Right atrium auricular region (tissue), 2 donors: Measurements from ENCODE around the gene GAL3ST1. TPM values are rescaled to one million over a fixed set of nuclear protein-coding genes. Genes with fewer than 3 reads are reported as not detected.
"Not testable (repeated sequence)": the region's sequence is repeated elsewhere in the genome, so short reads cannot be mapped to it uniquely, and the experiment has no call there.

ENCODE experiments used
- DNase-seq: peaks from one replicate; pipeline ENCODE4 v3.0.0-alpha.2; 2019; ENCODE audit warnings: low spot score
- H3K27ac ChIP-seq, 2 donors: fragments of 200-600 bp; sonication (generic); 1 replicate in 1 of 2; 2 replicates in 1 of 2; pipeline ENCODE4 v1.5.1; 2016 to 2019
- H3K27me3 ChIP-seq, 2 donors: fragments of 200-600 bp; sonication (generic); one replicate each; pipeline versions ENCODE4 v1.5.1 to v1.6.0; 2017 to 2019
- H3K36me3 ChIP-seq: fragments of 200-600 bp; sonication (generic); one replicate; pipeline ENCODE4 v1.5.1; 2016
- H3K4me1 ChIP-seq, 2 donors: fragments of 200-600 bp; sonication (generic); one replicate each; pipeline versions ENCODE4 v1.5.1 to v1.6.0; 2017 to 2019
- H3K4me3 ChIP-seq, 2 donors: fragments of 200-600 bp; sonication (generic); 1 replicate in 1 of 2; 2 replicates in 1 of 2; pipeline ENCODE4 v1.5.1; 2017 to 2019; ENCODE audit warnings: mild to moderate bottlenecking in 1 of 2, moderate library complexity in 1 of 2
- H3K9me3 ChIP-seq, 2 donors: fragments of 200-600 bp; sonication (generic); one replicate each; pipeline ENCODE4 v1.5.1; 2019
- total RNA-seq, 2 donors: library from RNA; depleted of rRNA; stranded (reverse); fragments of >200 nt; gene quantifications; one replicate each; pipeline ENCODE4 v1.1.0, GENCODE V29; 2016
- TF ChIP-seq, protein P1 (sequence below), 2 donors: fragments of 200-600 bp; sonication (generic); IDR thresholded peaks; one replicate each; pipeline ENCODE4 v1.5.1; 2019; ENCODE audit warnings: antibody characterized with exemption in 2 of 2

Gene GAL3ST1
- total RNA-seq, 2 donors from 2014 or later: 0.33 to 1.7 TPM

- peaks cover 0 to 12% of the 10 kb centered on the region in 2 donors for H3K4me1 ChIP-seq
- peaks cover 0 to 11% of the 10 kb centered on the region in 2 donors for H3K27me3 ChIP-seq
- H3K27ac ChIP-seq: no peak overlapping the region
- peak overlapping the region; percentile 5 to 46 for H3K4me3 ChIP-seq
- TF ChIP-seq, protein P1, sequence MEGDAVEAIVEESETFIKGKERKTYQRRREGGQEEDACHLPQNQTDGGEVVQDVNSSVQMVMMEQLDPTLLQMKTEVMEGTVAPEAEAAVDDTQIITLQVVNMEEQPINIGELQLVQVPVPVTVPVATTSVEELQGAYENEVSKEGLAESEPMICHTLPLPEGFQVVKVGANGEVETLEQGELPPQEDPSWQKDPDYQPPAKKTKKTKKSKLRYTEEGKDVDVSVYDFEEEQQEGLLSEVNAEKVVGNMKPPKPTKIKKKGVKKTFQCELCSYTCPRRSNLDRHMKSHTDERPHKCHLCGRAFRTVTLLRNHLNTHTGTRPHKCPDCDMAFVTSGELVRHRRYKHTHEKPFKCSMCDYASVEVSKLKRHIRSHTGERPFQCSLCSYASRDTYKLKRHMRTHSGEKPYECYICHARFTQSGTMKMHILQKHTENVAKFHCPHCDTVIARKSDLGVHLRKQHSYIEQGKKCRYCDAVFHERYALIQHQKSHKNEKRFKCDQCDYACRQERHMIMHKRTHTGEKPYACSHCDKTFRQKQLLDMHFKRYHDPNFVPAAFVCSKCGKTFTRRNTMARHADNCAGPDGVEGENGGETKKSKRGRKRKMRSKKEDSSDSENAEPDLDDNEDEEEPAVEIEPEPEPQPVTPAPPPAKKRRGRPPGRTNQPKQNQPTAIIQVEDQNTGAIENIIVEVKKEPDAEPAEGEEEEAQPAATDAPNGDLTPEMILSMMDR (IDR thresholded peaks at IDR 0.05): no peak
- H3K36me3 ChIP-seq: no peaks in the 10 kb centered on the region
- no peak for DNase-seq
- H3K9me3 ChIP-seq: no peaks in the 10 kb centered on the region
Measured at GRCh38 chr22:30541961-30542810, 32.3 kb downstream of the GAL3ST1 start.

- H3K36me3 ChIP-seq, H3K9me3 ChIP-seq, H3K27ac ChIP-seq, DNase-seq, H3K4me3 ChIP-seq: not testable (repeated sequence)
- Histone ChIP-seq H3K27me3 (peaks cover 0 to 11% of the 10 kb centered on the region in 2 donors), H3K4me1 (peaks cover 0 to 12% of the 10 kb centered on the region in 2 donors)
Measured at GRCh38 chr22:30541511-30541910, 33.0 kb downstream of the GAL3ST1 start.

DNA sequence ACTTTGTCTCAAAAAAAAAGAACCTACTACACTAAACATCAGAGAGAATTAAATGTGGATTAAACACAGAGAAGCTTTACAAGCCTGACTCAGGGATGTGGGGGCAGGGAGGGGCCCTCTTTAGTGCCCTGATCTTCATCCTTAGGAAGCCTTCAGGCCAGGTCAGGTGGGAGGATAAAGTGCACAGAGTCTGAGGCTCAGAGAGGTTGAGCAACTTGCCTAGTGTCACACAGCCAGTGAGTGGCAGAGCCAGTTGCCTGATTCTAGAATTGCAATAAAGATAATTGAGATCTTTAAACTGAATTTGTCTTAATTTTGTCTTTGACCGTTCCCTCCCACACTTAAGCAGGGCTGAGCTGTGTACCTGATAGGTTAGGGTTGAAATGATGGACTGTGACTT, 35.1 kb downstream of the GAL3ST1 start:
- no peak for DNase-seq
- H3K27me3 ChIP-seq: peaks cover 0 to 11% of the 10 kb centered on the region in 2 donors
- no peaks in the 10 kb centered on the region for H3K36me3 ChIP-seq
- H3K4me3 ChIP-seq: no peak overlapping the region
- no peak overlapping the region for H3K27ac ChIP-seq
- H3K9me3 ChIP-seq: no peaks in the 10 kb centered on the region
- H3K4me1 ChIP-seq: peaks cover 0 to 12% of the 10 kb centered on the region in 2 donors
- TF ChIP-seq, protein P1 (IDR thresholded peaks at IDR 0.05): no peak

GRCh38 chr22:30538280-30538679, 36.2 kb downstream of the GAL3ST1 start:
- no peak overlapping the region for H3K4me3 ChIP-seq
- DNase-seq: no peak
- H3K4me1 ChIP-seq: peaks cover 0 to 12% of the 10 kb centered on the region in 2 donors
- no peaks in the 10 kb centered on the region for H3K36me3 ChIP-seq
- no peak overlapping the region for H3K27ac ChIP-seq
- TF ChIP-seq, protein P1 (IDR thresholded peaks at IDR 0.05): no peak
- H3K9me3 ChIP-seq: no peaks in the 10 kb centered on the region
- H3K27me3 ChIP-seq: peaks cover 0 to 11% of the 10 kb centered on the region in 2 donors

- Histone ChIP-seq H3K36me3 (no peaks in the 10 kb centered on the region), H3K4me1 (peaks cover 0 to 5% of the 10 kb centered on the region in 2 donors), H3K27ac (no peak overlapping the region), H3K27me3 (peaks cover 0 to 6% of the 10 kb centered on the region in 2 donors), H3K9me3 (no peaks in the 10 kb centered on the region), H3K4me3 (no peak overlapping the region)
- TF ChIP-seq, protein P1 (IDR thresholded peaks at IDR 0.05): no peak
- DNase-seq: no peak
Measured at GRCh38 chr22:30537083-30537731, 37.3 kb downstream of the GAL3ST1 start.

GRCh38 chr22:30535182-30535581, 39.3 kb downstream of the GAL3ST1 start:
- H3K27ac ChIP-seq: no peak overlapping the region
- TF ChIP-seq, protein P1 (IDR thresholded peaks at IDR 0.05): no peak
- no peak for DNase-seq

More at GRCh38 chr22:30535182-30535581, 39.3 kb downstream of the GAL3ST1 start:
- H3K9me3 ChIP-seq: no peaks in the 10 kb centered on the region
- no peak overlapping the region for H3K4me3 ChIP-seq
- no peaks in the 10 kb centered on the region for H3K27me3 ChIP-seq
- H3K36me3 ChIP-seq: no peaks in the 10 kb centered on the region
- no peaks in the 10 kb centered on the region for H3K4me1 ChIP-seq
